22Rv1 (cell line): ENCODE data around the gene NOC2L.

Source experiments
- ZFX ChIP-seq: fragments of 450-650 bp; IDR thresholded peaks from 2 replicates; pipeline ENCODE4 v1.6.1; 2017; ENCODE audit warnings: antibody characterized with exemption, borderline replicate concordance
- TF ChIP-seq, protein P1 (sequence below): fragments of 450-650 bp; IDR thresholded peaks from 2 replicates; pipeline ENCODE4 v1.5.1; 2017; ENCODE audit warnings: mild to moderate bottlenecking

DNA sequence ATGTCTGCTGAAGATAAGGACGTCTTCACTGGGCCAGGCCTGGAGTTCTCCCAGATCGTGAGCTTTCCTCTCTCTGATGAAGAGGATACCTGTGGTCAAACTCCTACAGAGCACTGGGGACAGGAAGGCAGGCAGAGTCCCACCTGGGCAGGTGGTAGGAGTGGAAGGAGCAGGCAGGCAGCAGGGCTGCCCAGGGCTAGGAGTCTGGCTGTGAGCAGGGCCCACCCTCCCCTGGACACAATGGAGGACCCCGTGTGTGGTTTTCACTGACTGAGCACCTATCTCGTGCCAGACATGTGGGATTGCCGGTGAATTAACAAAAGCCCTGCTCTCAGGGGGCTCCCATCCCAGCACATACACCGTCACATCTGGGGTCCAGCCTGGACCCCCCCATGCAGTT lies 40.2 kb downstream of the NOC2L start:
- TF ChIP-seq, protein P1, sequence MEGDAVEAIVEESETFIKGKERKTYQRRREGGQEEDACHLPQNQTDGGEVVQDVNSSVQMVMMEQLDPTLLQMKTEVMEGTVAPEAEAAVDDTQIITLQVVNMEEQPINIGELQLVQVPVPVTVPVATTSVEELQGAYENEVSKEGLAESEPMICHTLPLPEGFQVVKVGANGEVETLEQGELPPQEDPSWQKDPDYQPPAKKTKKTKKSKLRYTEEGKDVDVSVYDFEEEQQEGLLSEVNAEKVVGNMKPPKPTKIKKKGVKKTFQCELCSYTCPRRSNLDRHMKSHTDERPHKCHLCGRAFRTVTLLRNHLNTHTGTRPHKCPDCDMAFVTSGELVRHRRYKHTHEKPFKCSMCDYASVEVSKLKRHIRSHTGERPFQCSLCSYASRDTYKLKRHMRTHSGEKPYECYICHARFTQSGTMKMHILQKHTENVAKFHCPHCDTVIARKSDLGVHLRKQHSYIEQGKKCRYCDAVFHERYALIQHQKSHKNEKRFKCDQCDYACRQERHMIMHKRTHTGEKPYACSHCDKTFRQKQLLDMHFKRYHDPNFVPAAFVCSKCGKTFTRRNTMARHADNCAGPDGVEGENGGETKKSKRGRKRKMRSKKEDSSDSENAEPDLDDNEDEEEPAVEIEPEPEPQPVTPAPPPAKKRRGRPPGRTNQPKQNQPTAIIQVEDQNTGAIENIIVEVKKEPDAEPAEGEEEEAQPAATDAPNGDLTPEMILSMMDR, result no peak
- TF ChIP-seq ZFX, result no peak
